ENCODE data around the gene KRI1. TPM values are rescaled to one million over a fixed set of nuclear protein-coding genes. Genes with fewer than 3 reads are reported as not detected.
"Not testable (repeated sequence)": the region's sequence is repeated elsewhere in the genome, so short reads cannot be mapped to it uniquely, and the experiment has no call there.

Gene KRI1
- total RNA-seq, 4 donors from 2014 or later, result 16.8 to 24.1 (median 19.9) TPM

DNA sequence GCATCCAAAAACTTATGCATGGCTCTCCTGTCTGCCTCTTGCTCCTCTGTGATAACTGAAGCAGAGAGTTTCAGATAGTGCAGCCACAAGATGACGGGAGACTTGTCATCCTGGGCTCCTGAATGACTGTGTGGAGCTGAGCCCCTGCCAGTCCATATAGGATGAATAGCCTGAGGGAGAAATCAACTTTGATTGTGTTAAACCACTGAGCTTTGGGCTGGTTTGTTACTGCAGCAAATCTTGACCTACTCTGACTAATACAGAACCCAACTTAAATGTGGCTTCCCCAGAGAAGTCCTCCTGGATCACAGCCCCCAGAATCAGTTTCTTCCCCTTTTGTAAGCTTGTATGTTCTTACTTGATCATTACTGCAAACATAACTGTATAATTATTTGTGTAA, 33.4 kb downstream of the KRI1 start:
- no peaks in the 10 kb centered on the region for H3K4me1 ChIP-seq
- intact Hi-C loops (cut with DNase I; ENCODE audit: low total_unique reads) (no loop called here), in situ Hi-C loops (cut with MboI; ENCODE audit: low sequenced_read_pairs in 4 of 4) (no loop called here)
- H3K27me3 ChIP-seq, result no peaks in the 10 kb centered on the region
- DNase-seq (no peak), ATAC-seq (no peak)
- H3K4me3 ChIP-seq, result no peak overlapping the region
- no peak overlapping the region for H3K27ac ChIP-seq
- TF ChIP-seq, protein P1, sequence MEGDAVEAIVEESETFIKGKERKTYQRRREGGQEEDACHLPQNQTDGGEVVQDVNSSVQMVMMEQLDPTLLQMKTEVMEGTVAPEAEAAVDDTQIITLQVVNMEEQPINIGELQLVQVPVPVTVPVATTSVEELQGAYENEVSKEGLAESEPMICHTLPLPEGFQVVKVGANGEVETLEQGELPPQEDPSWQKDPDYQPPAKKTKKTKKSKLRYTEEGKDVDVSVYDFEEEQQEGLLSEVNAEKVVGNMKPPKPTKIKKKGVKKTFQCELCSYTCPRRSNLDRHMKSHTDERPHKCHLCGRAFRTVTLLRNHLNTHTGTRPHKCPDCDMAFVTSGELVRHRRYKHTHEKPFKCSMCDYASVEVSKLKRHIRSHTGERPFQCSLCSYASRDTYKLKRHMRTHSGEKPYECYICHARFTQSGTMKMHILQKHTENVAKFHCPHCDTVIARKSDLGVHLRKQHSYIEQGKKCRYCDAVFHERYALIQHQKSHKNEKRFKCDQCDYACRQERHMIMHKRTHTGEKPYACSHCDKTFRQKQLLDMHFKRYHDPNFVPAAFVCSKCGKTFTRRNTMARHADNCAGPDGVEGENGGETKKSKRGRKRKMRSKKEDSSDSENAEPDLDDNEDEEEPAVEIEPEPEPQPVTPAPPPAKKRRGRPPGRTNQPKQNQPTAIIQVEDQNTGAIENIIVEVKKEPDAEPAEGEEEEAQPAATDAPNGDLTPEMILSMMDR (IDR thresholded peaks at IDR 0.05 in 4 of 5, conservative IDR thresholded peaks at IDR 0.05 in 1 of 5), result no peak
- TF ChIP-seq POLR2A (IDR thresholded peaks at IDR 0.05), result no peak
- H3K36me3 ChIP-seq, result no peaks in the 10 kb centered on the region
- no peaks in the 10 kb centered on the region for H3K9me3 ChIP-seq

DNA sequence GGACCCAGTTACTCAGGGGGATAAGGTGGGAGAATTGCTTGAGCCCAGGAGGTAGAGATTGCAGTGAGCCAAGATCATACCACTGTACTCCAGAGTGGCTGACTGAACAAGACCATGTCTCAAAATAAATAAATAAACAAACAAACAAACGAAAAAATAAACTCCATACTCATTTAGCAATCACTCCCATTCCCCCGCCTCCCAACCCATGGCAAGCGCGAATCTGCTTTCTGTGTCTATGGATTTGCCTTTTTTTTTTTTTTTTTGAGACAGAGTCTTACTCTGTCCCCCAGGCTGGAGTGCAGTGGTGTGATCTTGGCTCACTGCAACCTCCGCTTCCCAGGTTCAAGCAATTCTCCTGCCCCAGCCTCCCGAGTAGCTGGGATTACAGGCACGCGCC, 38.9 kb downstream of the KRI1 start:
- H3K27me3 ChIP-seq; H3K4me1 ChIP-seq; H3K9me3 ChIP-seq; in situ Hi-C loops (cut with MboI; ENCODE audit: low sequenced_read_pairs in 4 of 4); DNase-seq; H3K4me3 ChIP-seq; intact Hi-C loops (cut with DNase I; ENCODE audit: low total_unique reads); ATAC-seq; H3K27ac ChIP-seq; H3K36me3 ChIP-seq: not testable (repeated sequence)

DNA sequence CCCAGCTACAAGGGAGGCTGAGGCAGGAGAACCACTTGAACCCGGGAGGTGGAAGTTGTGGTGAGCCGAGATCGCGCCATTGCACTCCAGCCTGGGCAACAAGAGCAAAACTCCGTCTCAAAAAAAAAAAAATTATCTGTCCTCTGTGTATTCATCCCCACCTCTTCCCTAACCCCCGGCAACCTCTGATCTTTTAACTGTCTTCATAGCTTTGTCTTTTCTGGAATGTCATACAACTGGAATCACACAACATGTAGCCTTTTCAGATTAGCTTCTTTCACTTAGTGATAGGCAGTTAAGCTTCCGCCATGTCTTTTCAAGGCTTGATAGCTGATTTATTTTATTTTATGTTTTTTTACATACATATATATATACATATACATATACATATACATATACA, 40.2 kb downstream of the KRI1 start:
- no peak for TF ChIP-seq POLR2A (IDR thresholded peaks at IDR 0.05)
- TF ChIP-seq, protein P1 (IDR thresholded peaks at IDR 0.05 in 4 of 5, conservative IDR thresholded peaks at IDR 0.05 in 1 of 5), result no peak
- no peak for DNase-seq
- Histone ChIP-seq H3K4me1 (no peaks in the 10 kb centered on the region), H3K27ac (no peak overlapping the region), H3K27me3 (no peaks in the 10 kb centered on the region), H3K36me3 (no peaks in the 10 kb centered on the region), H3K9me3 (no peaks in the 10 kb centered on the region), H3K4me3 (no peak overlapping the region)
- in situ Hi-C loops (cut with MboI; ENCODE audit: low sequenced_read_pairs in 4 of 4), result no loop called here
- intact Hi-C loops (cut with DNase I; ENCODE audit: low total_unique reads), result no loop called here
- ATAC-seq, result no peak

DNA sequence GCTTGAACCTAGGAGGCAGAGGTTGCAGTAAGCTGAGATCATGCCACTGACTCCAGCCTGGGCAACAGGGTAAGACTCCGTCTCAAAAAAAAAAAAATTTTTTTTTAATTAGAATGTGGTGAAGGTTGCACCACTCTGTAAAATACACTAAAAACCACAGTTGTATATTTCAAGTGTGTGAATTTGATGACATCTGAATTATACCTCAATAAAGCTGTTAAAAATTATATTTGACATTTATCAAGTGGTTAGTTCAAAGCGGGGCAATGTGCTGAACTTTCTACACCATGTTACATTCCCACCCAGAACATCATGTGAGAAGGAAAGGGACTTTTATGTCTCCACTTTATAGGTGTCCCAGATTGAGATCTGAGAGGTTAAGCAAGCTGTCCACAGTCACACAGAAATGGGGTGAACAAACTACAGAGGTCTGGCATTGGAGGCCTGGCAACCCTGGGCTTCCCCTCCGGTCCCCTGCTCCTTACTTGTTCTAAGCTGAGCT, 42.6 kb downstream of the KRI1 start:
- Histone ChIP-seq H3K4me3 (no peak overlapping the region), H3K9me3 (no peaks in the 10 kb centered on the region), H3K27me3 (peaks cover 20 to 21% (median 20%) of the 10 kb centered on the region in 3 donors), H3K27ac (no peak overlapping the region), H3K4me1 (peaks cover under 1 to 3% of the 10 kb centered on the region in 2 donors), H3K36me3 (no peaks in the 10 kb centered on the region)
- in situ Hi-C loops (cut with MboI; ENCODE audit: low sequenced_read_pairs in 4 of 4), result no loop called here
- ATAC-seq (no peak), DNase-seq (no peak)
- intact Hi-C loops (cut with DNase I; ENCODE audit: low total_unique reads), result no loop called here
- no peak for TF ChIP-seq POLR2A (IDR thresholded peaks at IDR 0.05)
- TF ChIP-seq, protein P1 (IDR thresholded peaks at IDR 0.05 in 4 of 5, conservative IDR thresholded peaks at IDR 0.05 in 1 of 5), result no peak

DNA sequence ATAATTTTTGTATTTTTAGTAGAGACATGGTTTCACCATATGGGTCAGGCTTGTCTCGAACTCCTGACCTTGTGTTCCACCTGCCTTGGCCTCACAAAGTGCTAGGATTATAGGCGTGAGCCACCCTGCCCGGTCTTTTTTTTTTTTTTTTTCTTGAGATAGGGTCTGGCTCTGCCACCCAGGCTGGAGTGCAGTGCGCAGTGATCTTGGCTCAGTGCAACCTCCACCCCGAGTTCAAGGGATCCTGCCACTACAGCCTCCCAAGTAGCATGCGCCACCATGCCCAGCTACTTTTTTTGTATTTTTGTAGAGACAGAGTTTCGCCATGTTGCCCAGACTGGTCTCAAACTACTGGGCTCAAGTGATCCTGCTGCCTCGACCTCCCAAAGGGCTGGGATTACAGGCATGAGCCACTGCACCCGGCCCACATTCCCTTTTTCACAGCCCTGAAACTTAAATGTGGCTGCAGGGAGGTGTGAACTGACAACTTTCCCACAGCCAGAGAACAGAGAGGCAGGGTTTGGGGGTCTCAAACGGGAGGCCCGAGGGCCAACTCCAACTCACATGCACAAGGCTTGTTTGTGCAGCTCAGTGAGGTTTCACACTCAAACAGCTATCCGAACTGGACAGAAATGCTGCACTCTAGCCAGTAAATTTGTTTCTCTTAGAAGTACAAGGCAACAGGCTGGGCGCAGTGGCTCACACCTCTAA, 44.2 kb downstream of the KRI1 start:
- no peaks in the 10 kb centered on the region for H3K36me3 ChIP-seq
- H3K27ac ChIP-seq, result no peak overlapping the region
- H3K9me3 ChIP-seq, result no peaks in the 10 kb centered on the region
- in situ Hi-C loops (cut with MboI; ENCODE audit: low sequenced_read_pairs in 4 of 4) (no loop called here), intact Hi-C loops (cut with DNase I; ENCODE audit: low total_unique reads) (no loop called here)
- peaks cover 3 to 8% of the 10 kb centered on the region in 2 donors for H3K4me1 ChIP-seq
- peaks cover 35% of the 10 kb centered on the region in 3 donors for H3K27me3 ChIP-seq
- DNase-seq (no peak), ATAC-seq (no peak)
- no peak for TF ChIP-seq POLR2A (IDR thresholded peaks at IDR 0.05)
- TF ChIP-seq, protein P1 (IDR thresholded peaks at IDR 0.05 in 4 of 5, conservative IDR thresholded peaks at IDR 0.05 in 1 of 5), result no peak
- no peak overlapping the region for H3K4me3 ChIP-seq

Data from gastrocnemius medialis (tissue), 4 donors.